ENCODE data around the gene GPC5. TPM values are rescaled to one million over a fixed set of nuclear protein-coding genes. Genes with fewer than 3 reads are reported as not detected.

GPC5 gene
- total RNA-seq, 1 donor from 2014 or later, result 2.5 TPM

GRCh38 chr13:91470084-91470621 lies 71.7 kb downstream of the GPC5 start:
- Mint-ChIP-seq H3K36me3 (no peaks in the 10 kb centered on the region), H3K4me1 (no peaks in the 10 kb centered on the region), H3K4me3 (no peak overlapping the region), H3K27me3 (ENCODE audit: low read depth) (peaks cover 17% of the 10 kb centered on the region), H3K9me3 (no peaks in the 10 kb centered on the region), H3K27ac (no peak overlapping the region)
- DNase-seq (ENCODE audit: low spot score in 2 of 2, unreplicated experiment in 2 of 2), result no peak
- TF ChIP-seq, protein P1, sequence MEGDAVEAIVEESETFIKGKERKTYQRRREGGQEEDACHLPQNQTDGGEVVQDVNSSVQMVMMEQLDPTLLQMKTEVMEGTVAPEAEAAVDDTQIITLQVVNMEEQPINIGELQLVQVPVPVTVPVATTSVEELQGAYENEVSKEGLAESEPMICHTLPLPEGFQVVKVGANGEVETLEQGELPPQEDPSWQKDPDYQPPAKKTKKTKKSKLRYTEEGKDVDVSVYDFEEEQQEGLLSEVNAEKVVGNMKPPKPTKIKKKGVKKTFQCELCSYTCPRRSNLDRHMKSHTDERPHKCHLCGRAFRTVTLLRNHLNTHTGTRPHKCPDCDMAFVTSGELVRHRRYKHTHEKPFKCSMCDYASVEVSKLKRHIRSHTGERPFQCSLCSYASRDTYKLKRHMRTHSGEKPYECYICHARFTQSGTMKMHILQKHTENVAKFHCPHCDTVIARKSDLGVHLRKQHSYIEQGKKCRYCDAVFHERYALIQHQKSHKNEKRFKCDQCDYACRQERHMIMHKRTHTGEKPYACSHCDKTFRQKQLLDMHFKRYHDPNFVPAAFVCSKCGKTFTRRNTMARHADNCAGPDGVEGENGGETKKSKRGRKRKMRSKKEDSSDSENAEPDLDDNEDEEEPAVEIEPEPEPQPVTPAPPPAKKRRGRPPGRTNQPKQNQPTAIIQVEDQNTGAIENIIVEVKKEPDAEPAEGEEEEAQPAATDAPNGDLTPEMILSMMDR (IDR thresholded peaks at IDR 0.05; ENCODE audit: unreplicated experiment), result no peak

- Mint-ChIP-seq H3K36me3 (no peaks in the 10 kb centered on the region), H3K9me3 (no peaks in the 10 kb centered on the region), H3K4me1 (no peaks in the 10 kb centered on the region), H3K27ac (no peak overlapping the region), H3K27me3 (ENCODE audit: low read depth) (peaks cover 22% of the 10 kb centered on the region), H3K4me3 (no peak overlapping the region)
- DNase-seq (ENCODE audit: low spot score in 2 of 2, unreplicated experiment in 2 of 2), result no peak
- TF ChIP-seq, protein P1 (IDR thresholded peaks at IDR 0.05; ENCODE audit: unreplicated experiment), result no peak
Observed at GRCh38 chr13:91470681-91471080, 72.3 kb downstream of the GPC5 start.

DNA sequence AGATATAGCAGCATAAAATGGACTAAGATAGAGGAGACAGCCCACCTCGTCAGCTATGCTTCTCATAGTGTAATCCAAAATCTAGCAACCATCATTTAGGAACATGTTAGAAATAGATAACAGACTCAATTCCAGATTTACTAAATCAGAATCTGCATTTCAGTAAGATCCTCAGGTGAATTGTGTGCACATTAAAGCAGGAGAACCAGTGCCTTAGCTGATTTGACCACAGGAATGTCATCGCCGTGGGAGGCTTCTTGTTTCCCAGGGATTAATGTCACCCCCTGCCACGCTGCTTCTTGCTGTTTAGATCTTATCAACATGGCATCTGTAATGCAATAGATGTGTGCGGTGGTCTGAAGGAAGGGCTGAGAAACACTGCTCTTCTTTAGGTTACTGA lies 84.0 kb downstream of the GPC5 start:
- Mint-ChIP-seq H3K36me3 (no peaks in the 10 kb centered on the region), H3K27me3 (ENCODE audit: low read depth) (peaks cover 28% of the 10 kb centered on the region), H3K27ac (no peak overlapping the region), H3K4me1 (peaks cover 10% of the 10 kb centered on the region), H3K9me3 (no peaks in the 10 kb centered on the region), H3K4me3 (no peak overlapping the region)
- TF ChIP-seq, protein P1 (IDR thresholded peaks at IDR 0.05; ENCODE audit: unreplicated experiment), result no peak
- no peak for DNase-seq (ENCODE audit: low spot score in 2 of 2, unreplicated experiment in 2 of 2)

GRCh38 chr13:91491980-91492379 lies 93.6 kb downstream of the GPC5 start:
- TF ChIP-seq, protein P1 (IDR thresholded peaks at IDR 0.05; ENCODE audit: unreplicated experiment), result no peak
- H3K9me3 Mint-ChIP-seq, result peaks cover 14% of the 10 kb centered on the region
- H3K27me3 Mint-ChIP-seq (ENCODE audit: low read depth), result peaks cover 6% of the 10 kb centered on the region
- DNase-seq (ENCODE audit: low spot score in 2 of 2, unreplicated experiment in 2 of 2), result no peak
- H3K4me3 Mint-ChIP-seq, result no peak overlapping the region
- H3K27ac Mint-ChIP-seq, result no peak overlapping the region
- no peaks in the 10 kb centered on the region for H3K36me3 Mint-ChIP-seq
- peaks cover 2% of the 10 kb centered on the region for H3K4me1 Mint-ChIP-seq

GRCh38 chr13:91493442-91493841 lies 95.0 kb downstream of the GPC5 start:
- H3K4me1 Mint-ChIP-seq, result peaks cover 4% of the 10 kb centered on the region
- DNase-seq (ENCODE audit: low spot score in 2 of 2, unreplicated experiment in 2 of 2), result no peak

More at GRCh38 chr13:91493442-91493841, 95.0 kb downstream of the GPC5 start:
- peaks cover 5% of the 10 kb centered on the region for H3K27me3 Mint-ChIP-seq (ENCODE audit: low read depth)
- TF ChIP-seq, protein P1 (IDR thresholded peaks at IDR 0.05; ENCODE audit: unreplicated experiment), result no peak
- no peak overlapping the region for H3K27ac Mint-ChIP-seq
- H3K36me3 Mint-ChIP-seq, result no peaks in the 10 kb centered on the region
- H3K9me3 Mint-ChIP-seq, result peaks cover 6% of the 10 kb centered on the region
- H3K4me3 Mint-ChIP-seq, result no peak overlapping the region
